HepG2 (cell line): ENCODE results near the gene TCTA. TPM values are rescaled to one million over a fixed set of nuclear protein-coding genes. Genes with fewer than 3 reads are reported as not detected.
A peak's percentile ranks its signal among the peaks of the same experiment; 100 is the strongest.

ENCODE experiments used
- CHCHD3 ChIP-seq: sonication (generic); formaldehyde crosslinking; IDR thresholded peaks from 2 replicates; pipeline ENCODE4 v1.8.0; 2022; ENCODE audit warnings: mild to moderate bottlenecking, missing genetic modification reagents, moderate library complexity
- FOXM1 ChIP-seq: sonication (generic); formaldehyde crosslinking; IDR thresholded peaks from 2 replicates; pipeline ENCODE4 v1.5.0; 2020; ENCODE audit warnings: missing genetic modification reagents
- HMGXB3 ChIP-seq: sonication (generic); formaldehyde crosslinking; IDR thresholded peaks from 2 replicates; pipeline ENCODE4 v1.4.0; 2020; ENCODE audit warnings: missing genetic modification reagents, borderline replicate concordance
- MTA1 ChIP-seq: sonication (generic); formaldehyde crosslinking; IDR thresholded peaks from 2 replicates; pipeline ENCODE4 v1.4.0; 2020; ENCODE audit warnings: missing genetic modification reagents, mild to moderate bottlenecking, borderline replicate concordance
- MZF1 ChIP-seq: sonication (generic); formaldehyde crosslinking; IDR thresholded peaks from 2 replicates; pipeline ENCODE4 v1.8.1; 2023; ENCODE audit warnings: mild to moderate bottlenecking, missing genetic modification reagents, borderline replicate concordance
- NR3C1 ChIP-seq: sonication (generic); formaldehyde crosslinking; IDR thresholded peaks from 2 replicates; pipeline ENCODE4 v1.4.0; 2020; ENCODE audit warnings: missing genetic modification reagents
- PHF21A ChIP-seq: sonication (generic); formaldehyde crosslinking; IDR thresholded peaks from 2 replicates; pipeline ENCODE4 v1.5.0; 2020; ENCODE audit warnings: mild to moderate bottlenecking, missing genetic modification reagents
- PRDM10 ChIP-seq: sonication (generic); formaldehyde crosslinking; IDR thresholded peaks from 2 replicates; pipeline ENCODE4 v1.4.0; 2020; ENCODE audit warnings: low read depth, missing genetic modification reagents
- RBFOX2 ChIP-seq: fragments of 200-400 bp; formaldehyde crosslinking; IDR thresholded peaks from 2 replicates; pipeline ENCODE4 v1.6.1; 2017; ENCODE audit warnings: low read depth, mild to moderate bottlenecking, low read length
- RNF2 ChIP-seq: fragments of 450-650 bp; conservative IDR thresholded peaks from 2 replicates; pipeline ENCODE4 v1.6.1; 2016; ENCODE audit warnings: low read depth
- SMARCE1 ChIP-seq: fragments of 450-650 bp; IDR thresholded peaks from 2 replicates; pipeline ENCODE4 v1.6.1; 2017; ENCODE audit warnings: borderline replicate concordance
- TBL1XR1 ChIP-seq: fragments of 150-350 bp; IDR thresholded peaks from 2 replicates; pipeline ENCODE4 v1.6.1; 2014; ENCODE audit warnings: borderline replicate concordance, low read length; ENCODE audit not compliant: partially characterized antibody
- TCF7 ChIP-seq: sonication (generic); IDR thresholded peaks from 2 replicates; pipeline ENCODE4 v1.6.1; 2016; ENCODE audit warnings: antibody characterized with exemption, low read depth
- THAP7 ChIP-seq: sonication (generic); formaldehyde crosslinking; IDR thresholded peaks from 2 replicates; pipeline ENCODE4 v1.8.1; 2023; ENCODE audit warnings: mild to moderate bottlenecking, missing genetic modification reagents
- ZFP1 ChIP-seq: IDR thresholded peaks from 2 replicates; pipeline ENCODE4 v1.6.1; 2016
- ZKSCAN1 ChIP-seq: fragments of 150-350 bp; IDR thresholded peaks from 2 replicates; pipeline ENCODE4 v1.6.1; 2014; ENCODE audit warnings: low read length
- ZNF260 ChIP-seq: sonication (generic); formaldehyde crosslinking; IDR thresholded peaks from 2 replicates; pipeline ENCODE4 v1.4.0; 2020; ENCODE audit warnings: missing genetic modification reagents, low read depth, mild to moderate bottlenecking, borderline replicate concordance
- ZNF362 ChIP-seq: sonication (generic); formaldehyde crosslinking; IDR thresholded peaks from 2 replicates; pipeline ENCODE4 v1.4.0; 2020; ENCODE audit warnings: missing genetic modification reagents, mild to moderate bottlenecking, borderline replicate concordance
- ZNF563 ChIP-seq: sonication (generic); formaldehyde crosslinking; IDR thresholded peaks from 2 replicates; pipeline ENCODE4 v1.8.0; 2022; ENCODE audit warnings: mild to moderate bottlenecking, moderate library complexity, missing genetic modification reagents
- ZNF564 ChIP-seq: sonication (generic); formaldehyde crosslinking; IDR thresholded peaks from 2 replicates; pipeline ENCODE4 v1.8.1; 2023; ENCODE audit warnings: mild to moderate bottlenecking, missing genetic modification reagents
- ZNF724P ChIP-seq: sonication (generic); formaldehyde crosslinking; IDR thresholded peaks from 2 replicates; pipeline ENCODE4 v1.8.0; 2022; ENCODE audit warnings: missing genetic modification reagents, borderline replicate concordance
- polyA plus RNA-seq, 8 experiments: library from polyadenylated mRNA; depleted of rRNA in 3 of 8; stranded (reverse) in 7 of 8; unstranded in 1 of 8; fragments of >200 nt; fragmentation: Illumina TruSeq in 4 of 8; extraction: Trizol in 4 of 8; gene quantifications; 2 replicates each; pipeline versions ENCODE4 v1.2.1 to v1.2.3, GENCODE V29; 2011 to 2016; ENCODE audit warnings: low read depth in 4 of 8, missing spikeins in 1 of 8, mixed read lengths in 1 of 8; ENCODE audit not compliant: insufficient read depth in 1 of 8
- total RNA-seq, 5 experiments: library from RNA; depleted of rRNA; stranded (reverse); fragments of >200 nt; fragmentation: Illumina TruSeq; extraction: Trizol; gene quantifications; 2 replicates each; pipeline ENCODE4 v1.2.3, GENCODE V29; 2016; ENCODE audit warnings: low read depth in 1 of 5

The TCTA gene
- total and polyA plus RNA-seq, 2 of the 13 experiments (the other 11 are each of a cell fraction or from before 2014, with no cell fraction given): 8.3 to 13.2 TPM

DNA sequence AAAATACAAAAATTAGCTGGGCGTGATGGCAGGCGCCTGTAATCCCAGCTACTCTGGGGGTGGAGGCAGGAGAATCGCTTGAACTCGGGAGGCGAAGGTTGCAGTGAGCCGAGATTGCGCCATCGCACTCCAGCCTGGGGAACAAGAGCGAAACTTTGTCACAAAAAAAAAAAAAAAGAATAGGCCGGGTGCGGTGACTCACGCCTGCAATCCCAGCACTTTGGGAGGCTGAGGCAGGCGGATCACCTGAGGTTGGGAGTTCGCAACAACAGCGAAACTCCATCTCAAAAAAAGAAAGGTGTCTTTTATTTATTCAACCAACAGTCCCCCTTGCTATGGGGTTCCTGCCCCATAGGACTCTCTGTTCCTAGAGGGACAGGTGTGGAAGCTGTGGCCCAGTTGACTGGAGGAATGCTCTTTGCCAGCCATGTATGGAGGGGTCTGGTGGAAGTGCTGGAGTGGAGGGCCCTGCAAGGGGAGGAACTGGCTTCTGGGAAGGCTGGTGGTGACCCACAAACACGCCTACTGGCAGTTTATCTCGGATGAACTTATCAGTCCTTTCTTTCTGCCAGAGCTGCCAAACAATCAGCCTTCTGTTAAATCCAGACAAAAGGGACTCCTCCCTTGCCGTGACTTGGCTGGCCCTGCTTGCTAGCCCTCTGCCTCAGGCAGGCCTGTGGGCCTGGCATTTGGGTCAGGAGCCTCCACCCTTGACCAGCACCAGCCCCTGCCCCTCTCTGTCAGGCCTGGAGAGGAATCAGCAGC, 53.2 kb downstream of the TCTA start (continued):
- TF ChIP-seq PHF21A (CRISPR knock-in tag): 0 out of 2 replicates have a peak, but pooled peaks have one; percentile 57
- no peak for TF ChIP-seq ZNF724P (CRISPR knock-in tag)
- TF ChIP-seq TBL1XR1: no peak
- peak; percentile 56 for TF ChIP-seq RBFOX2
- TF ChIP-seq FOXM1 (CRISPR knock-in tag): no peak
- TF ChIP-seq MZF1 (CRISPR knock-in tag): no peak
- TF ChIP-seq TCF7: no peak
- no peak for TF ChIP-seq ZNF564 (CRISPR knock-in tag)
- TF ChIP-seq THAP7 (CRISPR knock-in tag): 0 out of 2 replicates have a peak, but pooled peaks have one; percentile 34
- TF ChIP-seq RNF2: no peak
- no peak for TF ChIP-seq ZFP1 (CRISPR knock-in tag)
- TF ChIP-seq CHCHD3 (CRISPR knock-in tag): no peak
- peak; percentile 91 for TF ChIP-seq ZNF362
- TF ChIP-seq ZNF563 (CRISPR knock-in tag): peak; percentile 26; the same call in 1 of the 2 replicates
- no peak for TF ChIP-seq PRDM10 (CRISPR knock-in tag)
- TF ChIP-seq MTA1 (CRISPR knock-in tag): no peak
- TF ChIP-seq ZNF260 (CRISPR knock-in tag): no peak
- TF ChIP-seq HMGXB3: no peak
- no peak for TF ChIP-seq NR3C1
- TF ChIP-seq ZKSCAN1: no peak
- no peak for TF ChIP-seq SMARCE1
